GM12878 (cell line): ENCODE data around the gene HERC2. TPM values are rescaled to one million over a fixed set of nuclear protein-coding genes. Genes with fewer than 3 reads are reported as not detected.

Experiments
- ATAC-seq: fragments of 200-7000 bp; cut with Tn5 transposase; 3 replicates; pipeline ENCODE4 v1.9.1; 2020; ENCODE audit warnings: mild to moderate bottlenecking, moderate library complexity
- BruUV-seq: library from RNA; stranded (reverse); fragments of 400-500 nt; replicated peaks from 2 replicates; lab custom pipeline; 2021; lab: Mats Ljungman, UMichigan
- CTCF ChIA-PET: fragments of 300-600 bp; sonication (Branson Sonifier 250); formaldehyde crosslinking; extraction: SDS; loops from one replicate; lab custom pipeline; 2021; ENCODE audit warnings: inconsistent platforms; lab: Yijun Ruan, JAX
- POLR2A ChIA-PET: fragments of 350-600 bp; formaldehyde crosslinking; extraction: SDS; loops from one replicate; lab custom pipeline; 2021; ENCODE audit warnings: inconsistent platforms; lab: Charles Lee
- RAD21 ChIA-PET: fragments of 300-600 bp; sonication (Branson Sonifier 250); formaldehyde crosslinking; loops from one replicate; lab custom pipeline; 2023; ENCODE audit warnings: antibody characterized with exemption; ENCODE audit not compliant: unreplicated experiment; lab: Charles Lee
- SMC1A ChIA-PET: fragments of 300-600 bp; sonication (Branson Sonifier 250); formaldehyde crosslinking; loops from one replicate; lab custom pipeline; 2023; ENCODE audit not compliant: unreplicated experiment, uncharacterized antibody; lab: Charles Lee
- DNase-seq: peaks from one replicate; pipeline ENCODE4 v3.0.0-alpha.2; 2011; ENCODE audit warnings: low read depth, low spot score
- FAIRE-seq: peaks from 3 replicates; lab custom pipeline; 2011; peaks lifted over from hg19 to GRCh38; lab: Jason Lieb, UNC
- H2AFZ ChIP-seq: 2 replicates; pipeline ENCODE4 v1.6.0; 2011; ENCODE audit warnings: low read depth, low read length, control low read depth; ENCODE audit not compliant: control insufficient read depth
- H3K27ac ChIP-seq: 2 replicates; pipeline ENCODE4 v1.5.1; 2011; ENCODE audit warnings: control low read depth; ENCODE audit not compliant: control insufficient read depth, insufficient read depth
- H3K27me3 ChIP-seq, 2 experiments: replicated peaks in 1 of 2; 2 replicates each; pipeline versions ENCODE4 v1.6.0 to v1.6.1; 2011; ENCODE audit warnings: low read length in 1 of 2; ENCODE audit not compliant: control insufficient read depth in 2 of 2, insufficient read depth in 2 of 2
- H3K36me3 ChIP-seq, 2 experiments: 2 replicates each; pipeline ENCODE4 v1.5.1; 2011; ENCODE audit warnings: low read length in 1 of 2; ENCODE audit not compliant: control insufficient read depth in 2 of 2, insufficient read depth in 2 of 2
- H3K4me1 ChIP-seq: 2 replicates; pipeline ENCODE4 v1.6.1; 2011; ENCODE audit warnings: mild to moderate bottlenecking, low read length, moderate library complexity, mixed read lengths; ENCODE audit not compliant: control insufficient read depth, insufficient read depth
- H3K4me2 ChIP-seq: 2 replicates; pipeline ENCODE4 v1.6.0; 2011; ENCODE audit warnings: control low read depth; ENCODE audit not compliant: control insufficient read depth, insufficient read depth
- H3K4me3 ChIP-seq: fragments of 200-600 bp; sonication (generic); 2 replicates; pipeline ENCODE4 v1.5.1; 2016
- H3K79me2 ChIP-seq: 2 replicates; pipeline ENCODE4 v1.6.0; 2011; ENCODE audit warnings: low read length; ENCODE audit not compliant: control insufficient read depth, insufficient read depth
- H3K9ac ChIP-seq: 2 replicates; pipeline ENCODE4 v1.8.0; 2011; ENCODE audit warnings: low read length, control low read depth, mixed read lengths; ENCODE audit not compliant: control insufficient read depth, insufficient read depth
- H3K9me3 ChIP-seq: replicated peaks from 3 replicates; pipeline ENCODE4 v1.5.1; 2011; ENCODE audit warnings: mild to moderate bottlenecking, low read length; ENCODE audit not compliant: control insufficient read depth, insufficient read depth
- H4K20me1 ChIP-seq: 2 replicates; pipeline ENCODE4 v1.6.0; 2011; ENCODE audit not compliant: control insufficient read depth, insufficient read depth
- BCL11A ChIP-seq: IDR thresholded peaks from 2 replicates; pipeline ENCODE4 v1.6.1; 2011; ENCODE audit warnings: low read depth, low read length
- BHLHE40 ChIP-seq, 2 experiments: fragments of 450-650 bp in 1 of 2; IDR thresholded peaks; 2 replicates each; pipeline ENCODE4 v1.6.1; 2011 to 2017; ENCODE audit warnings: low read depth in 2 of 2, borderline replicate concordance in 1 of 2, improper control_type of control experiment in 1 of 2, low read length in 1 of 2, mild to moderate bottlenecking in 1 of 2
- CHD2 ChIP-seq: IDR thresholded peaks from 2 replicates; pipeline ENCODE4 v1.6.1; 2011; ENCODE audit warnings: low read depth, low read length, improper control_type of control experiment, borderline replicate concordance
- CREM ChIP-seq: IDR thresholded peaks from 2 replicates; pipeline ENCODE4 v1.6.1; 2014; ENCODE audit warnings: antibody characterized with exemption, low read depth
- EZH2 ChIP-seq: IDR thresholded peaks from 2 replicates; pipeline ENCODE4 v1.6.1; 2012; ENCODE audit warnings: low read depth, mild to moderate bottlenecking, control low read depth, inconsistent platforms, low read length, borderline replicate concordance; ENCODE audit not compliant: control insufficient read depth
- FOXM1 ChIP-seq: IDR thresholded peaks from 2 replicates; pipeline ENCODE4 v1.6.1; 2012; ENCODE audit warnings: low read depth, mild to moderate bottlenecking, inconsistent platforms, low read length, moderate library complexity
- HCFC1 ChIP-seq: fragments of 150-350 bp; IDR thresholded peaks from 2 replicates; pipeline ENCODE4 v1.6.1; 2014; ENCODE audit warnings: low read length
- IRF4 ChIP-seq: IDR thresholded peaks from 2 replicates; pipeline ENCODE4 v1.6.1; 2011; ENCODE audit warnings: low read depth, low read length
- MYB ChIP-seq: fragments of 150-350 bp; IDR thresholded peaks from 2 replicates; pipeline ENCODE4 v1.6.1; 2014; ENCODE audit warnings: mild to moderate bottlenecking, low read depth, low read length, borderline replicate concordance
- NBN ChIP-seq: fragments of 450-650 bp; IDR thresholded peaks from 2 replicates; pipeline ENCODE4 v1.6.1; 2016
- NFIC ChIP-seq: IDR thresholded peaks from 2 replicates; pipeline ENCODE4 v1.6.1; 2012; ENCODE audit warnings: low read depth, mild to moderate bottlenecking, inconsistent platforms, low read length, moderate library complexity
- STAT1 ChIP-seq: fragments of 450-650 bp; conservative IDR thresholded peaks from 2 replicates; pipeline ENCODE4 v1.6.1; 2014; ENCODE audit warnings: antibody characterized with exemption, mild to moderate bottlenecking
- STAT3 ChIP-seq: IDR thresholded peaks from 2 replicates; pipeline ENCODE4 v1.6.1; 2011; ENCODE audit warnings: low read depth, low read length, improper control_type of control experiment
- ZNF274 ChIP-seq: IDR thresholded peaks from one replicate; pipeline ENCODE4 v1.8.0; 2011; ENCODE audit not compliant: insufficient read length, insufficient read depth
- WGBS: methylation state at CpG from one replicate; pipeline ENCODE4 v1.1.6; 2016; ENCODE audit warnings: low lambda C conversion rate; ENCODE audit not compliant: insufficient replicate concordance, insufficient coverage; ENCODE audit errors: missing lambda C conversion rate; 5-methylcytosine and 5-hydroxymethylcytosine counted together
- in situ Hi-C: fragments of 300-500 bp; cut with MboI; formaldehyde crosslinking; loops from 9 replicates; pipeline ENCODE4 v1.14.3; 2018; ENCODE audit warnings: mixed read lengths
- intact Hi-C: fragments of 100-400 bp; cut with micrococcal nuclease; formaldehyde crosslinking; loops from one replicate; pipeline ENCODE4 v1.14.2; 2022; ENCODE audit not compliant: unreplicated experiment
- polyA plus RNA-seq, 11 experiments: library from polyadenylated mRNA; depleted of rRNA in 4 of 11; unstranded in 6 of 11; stranded (reverse) in 5 of 11; fragments of >200 nt; fragmentation: Nextera tagmentation in 4 of 11; fragmentation: Illumina TruSeq in 1 of 11; extraction: Ambion mirVana in 4 of 11; extraction: Trizol in 1 of 11; gene quantifications; 1 replicate in 1 of 11; 2 replicates in 10 of 11; pipeline versions ENCODE4 v1.2.1 to v1.2.3, GENCODE V29; 2011 to 2016; ENCODE audit warnings: inconsistent platforms in 2 of 11, missing spikeins in 2 of 11, low read depth in 1 of 11
- total RNA-seq, 4 experiments: library from RNA; depleted of rRNA in 3 of 4; stranded (reverse); fragments of >200 nt in 3 of 4; fragmentation: Illumina TruSeq in 1 of 4; extraction: Trizol in 1 of 4; gene quantifications; 2 replicates each; pipeline versions ENCODE4 v1.2.1 to v1.2.3, GENCODE V29; 2013 to 2021

Gene HERC2
- total and polyA plus RNA-seq, 10 of the 15 experiments (the other 5 are each of a cell fraction or from before 2014, with no cell fraction given): 6.1 to 39.0 (median 24.0) TPM

DNA sequence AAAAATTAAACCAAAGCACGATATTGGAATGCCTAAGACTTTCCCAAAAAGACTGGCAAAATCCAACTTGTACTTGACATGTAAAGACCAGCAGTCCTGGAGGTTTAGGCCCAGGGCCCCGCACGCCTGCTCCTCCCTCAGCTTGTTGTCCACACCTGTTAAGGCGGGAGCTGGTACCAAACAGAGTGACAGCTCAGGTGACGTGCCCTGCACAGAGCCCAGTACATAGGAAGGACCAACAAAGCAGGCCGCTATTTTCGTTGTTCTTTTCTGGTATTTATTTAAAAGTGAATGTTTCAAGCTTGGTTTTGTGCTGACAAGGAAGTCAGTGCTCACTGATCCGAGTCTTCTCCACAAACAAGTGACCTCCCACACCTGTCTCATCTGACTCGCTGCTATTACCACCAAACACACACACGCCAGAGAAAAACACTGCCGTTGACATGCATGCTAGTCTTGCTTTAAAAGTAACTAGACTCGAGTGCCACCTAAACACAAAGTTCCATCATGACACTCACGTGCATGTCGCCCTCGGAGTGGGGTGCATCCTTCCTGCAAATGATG is 50.2 kb downstream of the HERC2 start:
- no peaks in the 10 kb centered on the region for H3K27me3 ChIP-seq
- FAIRE-seq (no peak), ATAC-seq (no peak)
- intact Hi-C loops (no loop called here), in situ Hi-C loops (no loop called here)
- no peaks in the 10 kb centered on the region for H3K79me2 ChIP-seq
- ChIA-PET SMC1A (no interaction called here), CTCF (no interaction called here), RAD21 (no interaction called here)
- no peaks in the 10 kb centered on the region for H3K9me3 ChIP-seq
- H3K9ac ChIP-seq: no peak overlapping the region
- no peak overlapping the region for H2AFZ ChIP-seq
- no peaks in the 10 kb centered on the region for H4K20me1 ChIP-seq
- no peak overlapping the region for H3K27ac ChIP-seq
- TF ChIP-seq ZNF274 (no peak), CREM (no peak), STAT1 (no peak), STAT3 (no peak), FOXM1 (no peak), BHLHE40 (IDR thresholded peaks at IDR 0.05; ENCODE audit: borderline replicate concordance in 1 of 2, low read depth in 2 of 2, low read length in 1 of 2) (no peak)
- TF ChIP-seq, all 136 proteins: peak for 0
- no peak for DNase-seq
- H3K36me3 ChIP-seq: peaks cover 8 to 23% of the 10 kb centered on the region in 2 experiments
- BruUV-seq: no TSS peak
- WGBS: 90% methylated on average over 15 of the region's 15 CpGs
- no peak overlapping the region for H3K4me2 ChIP-seq
- POLR2A ChIA-PET: no interaction called here
- H3K4me3 ChIP-seq: no peak overlapping the region
- no peaks in the 10 kb centered on the region for H3K4me1 ChIP-seq

- ATAC-seq (no peak), DNase-seq (no peak)
- ChIA-PET SMC1A (no interaction called here), RAD21 (no interaction called here)
- intact Hi-C loops: no loop called here
- no peaks in the 10 kb centered on the region for H3K79me2 ChIP-seq
- WGBS: 98% methylated on average over 8 of the region's 8 CpGs
- TF ChIP-seq IRF4: no peak
- TF ChIP-seq EZH2: no peak
- no peak for TF ChIP-seq BCL11A
- no peak for TF ChIP-seq HCFC1
- no peak for TF ChIP-seq NBN
- TF ChIP-seq CHD2: no peak
- TF ChIP-seq MYB: no peak
- no peak for TF ChIP-seq NFIC
- TF ChIP-seq, all 136 proteins: peak for 0
- Histone ChIP-seq H2AFZ (no peak overlapping the region), H3K4me2 (no peak overlapping the region), H3K4me3 (no peak overlapping the region), H3K27me3 (no peaks in the 10 kb centered on the region), H4K20me1 (no peaks in the 10 kb centered on the region), H3K27ac (no peak overlapping the region), H3K9me3 (no peaks in the 10 kb centered on the region), H3K36me3 (peaks cover 14 to 16% of the 10 kb centered on the region in 2 experiments), H3K4me1 (no peaks in the 10 kb centered on the region; the same call in 1 of the 2 replicates), H3K9ac (no peak overlapping the region)
- BruUV-seq: no TSS peak
- no peak for FAIRE-seq
- in situ Hi-C loops: no loop called here
- CTCF ChIA-PET: no interaction called here
- POLR2A ChIA-PET: no interaction called here
These were observed 52.9 kb downstream of the HERC2 start for GRCh38 chr15:28269097-28269496.
